ENCODE data around the gene COL6A3. TPM values are rescaled to one million over a fixed set of nuclear protein-coding genes. Genes with fewer than 3 reads are reported as not detected.

The COL6A3 gene
- total RNA-seq, 4 donors from 2014 or later, result 68.1 to 261 (median 75.6) TPM

- Histone ChIP-seq H3K4me1 (peaks cover 0 to 13% (median 1%) of the 10 kb centered on the region in 4 donors), H3K27me3 (no peaks in the 10 kb centered on the region), H3K27ac (peak overlapping the region in 1 of 4 donors; percentile 28), H3K4me3 (no peak overlapping the region), H3K9me3 (no peaks in the 10 kb centered on the region), H3K36me3 (no peaks in the 10 kb centered on the region)
- no peak for DNase-seq
- 87 to 93% methylated on average over 3 to 6 of the region's 6 CpGs for WGBS, 2 donors (ENCODE audit: low coverage in 1 of 2)
- in situ Hi-C loops (cut with MboI; ENCODE audit: low pct_ligation_motif_present in 1 of 4, low pct_unique_long_range_greater_than_20kb in 1 of 4, low sequenced_read_pairs in 3 of 4) (no loop called here), intact Hi-C loops (cut with DNase I; ENCODE audit: low total_unique reads) (no loop called here)
- no peak for TF ChIP-seq CTCF (IDR thresholded peaks at IDR 0.05)
- TF ChIP-seq EP300 (IDR thresholded peaks at IDR 0.05; ENCODE audit: low read depth), result no peak
- TF ChIP-seq POLR2A (IDR thresholded peaks at IDR 0.05), result no peak
- no peak for TF ChIP-seq POLR2AphosphoS5 (IDR thresholded peaks at IDR 0.05)
Measured at GRCh38 chr2:237446338-237446665, 32.3 kb upstream of the COL6A3 start.

- intact Hi-C loops (cut with DNase I; ENCODE audit: low total_unique reads), result no loop called here
- Histone ChIP-seq H3K36me3 (no peaks in the 10 kb centered on the region), H3K4me1 (peaks cover 0 to 15% (median 0%) of the 10 kb centered on the region in 4 donors), H3K27me3 (no peaks in the 10 kb centered on the region), H3K27ac (peak overlapping the region in 1 of 4 donors; percentile 28), H3K9me3 (no peaks in the 10 kb centered on the region), H3K4me3 (no peak overlapping the region)
- in situ Hi-C loops (cut with MboI; ENCODE audit: low pct_ligation_motif_present in 1 of 4, low pct_unique_long_range_greater_than_20kb in 1 of 4, low sequenced_read_pairs in 3 of 4), result no loop called here
- WGBS, 2 donors (ENCODE audit: low coverage in 1 of 2), result 91% methylated on average over 25 of the region's 26 CpGs; no CpG with 5 or more reads in 1 of the 2 donors
- DNase-seq, result no peak
- TF ChIP-seq EP300 (IDR thresholded peaks at IDR 0.05; ENCODE audit: low read depth) (no peak), CTCF (IDR thresholded peaks at IDR 0.05) (no peak), POLR2A (IDR thresholded peaks at IDR 0.05) (no peak), POLR2AphosphoS5 (IDR thresholded peaks at IDR 0.05) (no peak)
Measured at GRCh38 chr2:237445611-237446337, 31.8 kb upstream of the COL6A3 start.

- intact Hi-C loops (cut with DNase I; ENCODE audit: low total_unique reads), result no loop called here
- Histone ChIP-seq H3K27me3 (no peaks in the 10 kb centered on the region), H3K4me1 (peaks cover 0 to 6% (median 0%) of the 10 kb centered on the region in 4 donors), H3K9me3 (no peaks in the 10 kb centered on the region), H3K4me3 (no peak overlapping the region), H3K27ac (no peak overlapping the region), H3K36me3 (no peaks in the 10 kb centered on the region)
- in situ Hi-C loops (cut with MboI; ENCODE audit: low pct_ligation_motif_present in 1 of 4, low pct_unique_long_range_greater_than_20kb in 1 of 4, low sequenced_read_pairs in 3 of 4), result no loop called here
- TF ChIP-seq POLR2AphosphoS5 (IDR thresholded peaks at IDR 0.05) (no peak), CTCF (IDR thresholded peaks at IDR 0.05) (no peak), POLR2A (IDR thresholded peaks at IDR 0.05) (no peak), EP300 (IDR thresholded peaks at IDR 0.05; ENCODE audit: low read depth) (no peak)
- DNase-seq, result no peak
- WGBS, 2 donors (ENCODE audit: low coverage in 1 of 2), result 74% methylated on average over 2 of the region's 2 CpGs; no CpG with 5 or more reads in 1 of the 2 donors
Measured at GRCh38 chr2:237444071-237444470, 30.1 kb upstream of the COL6A3 start.

DNA sequence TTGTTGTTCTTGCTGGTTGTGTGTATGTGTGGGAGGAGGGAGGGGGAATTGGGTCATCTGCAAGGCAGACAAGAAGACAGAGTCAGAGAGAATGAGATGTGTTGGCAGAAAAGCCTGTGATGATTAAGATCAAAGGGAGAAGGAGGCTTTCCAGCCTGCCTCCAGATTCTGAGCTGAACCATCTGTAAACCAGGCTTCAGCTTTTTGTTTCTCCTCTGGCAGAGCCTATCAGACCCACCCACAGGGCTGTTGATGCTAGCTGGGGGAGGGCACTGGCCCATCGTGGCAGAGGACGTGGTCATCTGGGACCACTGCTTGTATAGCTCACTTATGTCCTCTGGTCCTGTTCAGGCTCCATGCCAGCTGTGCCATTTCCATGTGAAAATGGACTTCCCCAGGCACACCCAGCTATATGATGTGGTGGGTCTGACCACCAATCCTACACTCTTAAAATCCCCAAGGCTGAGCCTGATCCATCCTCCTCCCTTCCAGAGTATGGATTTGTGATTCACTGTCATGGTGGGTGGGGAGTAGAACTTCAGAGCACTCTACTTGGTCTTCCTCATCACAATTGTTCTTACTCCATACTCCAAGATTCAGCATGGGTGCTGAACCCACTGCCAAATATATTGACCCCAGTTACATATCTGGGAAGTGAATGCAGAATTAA lies 27.8 kb upstream of the COL6A3 start:
- Histone ChIP-seq H3K4me3 (no peak overlapping the region), H3K9me3 (no peaks in the 10 kb centered on the region), H3K27me3 (no peaks in the 10 kb centered on the region), H3K4me1 (peaks cover 0 to 12% (median 0%) of the 10 kb centered on the region in 4 donors), H3K27ac (peak overlapping the region; percentile 4 to 62 (median 51)), H3K36me3 (no peaks in the 10 kb centered on the region)
- intact Hi-C loops (cut with DNase I; ENCODE audit: low total_unique reads), result no loop called here
- in situ Hi-C loops (cut with MboI; ENCODE audit: low pct_ligation_motif_present in 1 of 4, low pct_unique_long_range_greater_than_20kb in 1 of 4, low sequenced_read_pairs in 3 of 4), result no loop called here
- no peak for DNase-seq
- WGBS, 2 donors (ENCODE audit: low coverage in 1 of 2), result 48% methylated on average over 2 of the region's 2 CpGs; no CpG with 5 or more reads in 1 of the 2 donors
- TF ChIP-seq POLR2AphosphoS5 (IDR thresholded peaks at IDR 0.05), result peak in 2 of 3 donors; percentile 51 to 61
- no peak for TF ChIP-seq POLR2A (IDR thresholded peaks at IDR 0.05)
